Parathyroid adenoma (tissue), 2 donors: ENCODE measurements around the gene DAPP1.

Experiments
- H2AFZ ChIP-seq: fragments of 300-600 bp; sonication (generic); one replicate; pipeline ENCODE4 v1.7.0; 2017; ENCODE audit warnings: antibody characterized with exemption, mild to moderate bottlenecking
- H3K27ac ChIP-seq: fragments of 300-600 bp; sonication (generic); one replicate; pipeline ENCODE4 v1.7.0; 2017
- H3K27me3 ChIP-seq: fragments of 300-600 bp; sonication (generic); one replicate; pipeline ENCODE4 v1.7.0; 2017; ENCODE audit warnings: low read length; ENCODE audit not compliant: control insufficient read depth, insufficient read depth
- H3K36me3 ChIP-seq: fragments of 300-600 bp; sonication (generic); one replicate; pipeline ENCODE4 v1.7.0; 2017; ENCODE audit warnings: low read length; ENCODE audit not compliant: control insufficient read depth, insufficient read depth
- H3K4me1 ChIP-seq: fragments of 300-600 bp; sonication (generic); one replicate; pipeline ENCODE4 v1.7.0; 2017; ENCODE audit warnings: control low read depth
- H3K4me2 ChIP-seq: fragments of 300-600 bp; sonication (generic); one replicate; pipeline ENCODE4 v1.7.0; 2017; ENCODE audit warnings: low read length
- H3K4me3 ChIP-seq: fragments of 300-600 bp; sonication (generic); one replicate; pipeline ENCODE4 v1.7.0; 2017; ENCODE audit warnings: low read depth, low read length
- H3K79me2 ChIP-seq: fragments of 300-600 bp; sonication (generic); one replicate; pipeline ENCODE4 v1.7.0; 2017; ENCODE audit warnings: control low read depth
- H3K9ac ChIP-seq: fragments of 300-600 bp; sonication (generic); one replicate; pipeline ENCODE4 v1.7.0; 2017; ENCODE audit warnings: mild to moderate bottlenecking
- H3K9me3 ChIP-seq: fragments of 300-600 bp; sonication (generic); one replicate; pipeline ENCODE4 v1.7.0; 2017; ENCODE audit warnings: low read length; ENCODE audit not compliant: control insufficient read depth
- TF ChIP-seq, protein P1 (sequence below): fragments of 300-600 bp; sonication (generic); IDR thresholded peaks from one replicate; pipeline ENCODE4 v1.7.0; 2017; ENCODE audit warnings: antibody characterized with exemption, mild to moderate bottlenecking
- donor health status: primary hyperparathyroidism.

DAPP1 gene

GRCh38 chr4:99822734-99823133, 6.1 kb downstream of the DAPP1 start:
- H3K27me3 ChIP-seq, result no peaks in the 10 kb centered on the region
- no peaks in the 10 kb centered on the region for H3K4me1 ChIP-seq
- no peak overlapping the region for H3K4me2 ChIP-seq
- H3K36me3 ChIP-seq, result no peaks in the 10 kb centered on the region
- no peak overlapping the region for H3K4me3 ChIP-seq
- TF ChIP-seq, protein P1, sequence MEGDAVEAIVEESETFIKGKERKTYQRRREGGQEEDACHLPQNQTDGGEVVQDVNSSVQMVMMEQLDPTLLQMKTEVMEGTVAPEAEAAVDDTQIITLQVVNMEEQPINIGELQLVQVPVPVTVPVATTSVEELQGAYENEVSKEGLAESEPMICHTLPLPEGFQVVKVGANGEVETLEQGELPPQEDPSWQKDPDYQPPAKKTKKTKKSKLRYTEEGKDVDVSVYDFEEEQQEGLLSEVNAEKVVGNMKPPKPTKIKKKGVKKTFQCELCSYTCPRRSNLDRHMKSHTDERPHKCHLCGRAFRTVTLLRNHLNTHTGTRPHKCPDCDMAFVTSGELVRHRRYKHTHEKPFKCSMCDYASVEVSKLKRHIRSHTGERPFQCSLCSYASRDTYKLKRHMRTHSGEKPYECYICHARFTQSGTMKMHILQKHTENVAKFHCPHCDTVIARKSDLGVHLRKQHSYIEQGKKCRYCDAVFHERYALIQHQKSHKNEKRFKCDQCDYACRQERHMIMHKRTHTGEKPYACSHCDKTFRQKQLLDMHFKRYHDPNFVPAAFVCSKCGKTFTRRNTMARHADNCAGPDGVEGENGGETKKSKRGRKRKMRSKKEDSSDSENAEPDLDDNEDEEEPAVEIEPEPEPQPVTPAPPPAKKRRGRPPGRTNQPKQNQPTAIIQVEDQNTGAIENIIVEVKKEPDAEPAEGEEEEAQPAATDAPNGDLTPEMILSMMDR, result no peak
- H2AFZ ChIP-seq, result no peak overlapping the region
- no peaks in the 10 kb centered on the region for H3K79me2 ChIP-seq
- no peaks in the 10 kb centered on the region for H3K9me3 ChIP-seq
- H3K9ac ChIP-seq, result no peak overlapping the region
- no peak overlapping the region for H3K27ac ChIP-seq

DNA sequence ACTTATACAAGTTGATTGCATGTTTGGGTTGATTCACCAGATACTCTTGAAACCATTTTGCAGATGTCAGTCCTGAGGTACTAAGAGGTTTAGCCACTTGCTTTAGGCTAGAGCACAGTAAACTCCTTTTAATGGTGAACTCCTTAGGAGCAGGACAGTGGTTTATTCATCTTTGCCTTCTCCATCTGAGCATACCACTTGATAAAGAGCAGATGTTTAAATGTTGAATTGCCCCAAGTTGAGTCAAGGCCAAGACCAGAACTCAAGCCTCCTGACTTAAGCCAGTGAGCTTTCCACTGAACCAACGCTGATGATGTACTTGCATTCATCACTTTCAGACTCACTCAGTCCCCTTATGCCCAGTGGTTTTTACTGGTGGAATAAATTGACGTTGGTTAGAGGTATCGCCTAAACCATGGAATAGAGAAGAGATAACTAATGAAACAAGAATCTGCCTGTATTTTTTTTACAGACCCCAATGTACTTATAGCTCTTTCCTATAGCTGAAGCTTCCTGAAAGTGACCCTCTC, 7.5 kb downstream of the DAPP1 start:
- no peaks in the 10 kb centered on the region for H3K4me1 ChIP-seq

GRCh38 chr4:99825272-99825671, 8.6 kb downstream of the DAPP1 start:
- Histone ChIP-seq H3K27ac (no peak overlapping the region), H2AFZ (no peak overlapping the region), H3K4me1 (no peaks in the 10 kb centered on the region), H3K4me2 (no peak overlapping the region), H3K27me3 (no peaks in the 10 kb centered on the region), H3K36me3 (no peaks in the 10 kb centered on the region), H3K9me3 (no peaks in the 10 kb centered on the region), H3K79me2 (no peaks in the 10 kb centered on the region), H3K4me3 (no peak overlapping the region), H3K9ac (no peak overlapping the region)
- TF ChIP-seq, protein P1, result no peak

More for the DNA sequence above, 7.5 kb downstream of the DAPP1 start:
- TF ChIP-seq, protein P1, result no peak
- Histone ChIP-seq H3K9me3 (no peaks in the 10 kb centered on the region), H3K27me3 (no peaks in the 10 kb centered on the region), H3K4me2 (no peak overlapping the region), H3K79me2 (no peaks in the 10 kb centered on the region), H3K36me3 (no peaks in the 10 kb centered on the region), H3K9ac (no peak overlapping the region), H3K4me3 (no peak overlapping the region), H3K27ac (no peak overlapping the region), H2AFZ (no peak overlapping the region)

GRCh38 chr4:99826016-99826415, 9.4 kb downstream of the DAPP1 start:
- Histone ChIP-seq H3K4me3 (no peak overlapping the region), H3K27me3 (no peaks in the 10 kb centered on the region), H2AFZ (no peak overlapping the region), H3K4me2 (no peak overlapping the region), H3K27ac (no peak overlapping the region), H3K79me2 (no peaks in the 10 kb centered on the region), H3K9me3 (no peaks in the 10 kb centered on the region), H3K4me1 (no peaks in the 10 kb centered on the region), H3K9ac (no peak overlapping the region), H3K36me3 (no peaks in the 10 kb centered on the region)
- TF ChIP-seq, protein P1, result no peak

DNA sequence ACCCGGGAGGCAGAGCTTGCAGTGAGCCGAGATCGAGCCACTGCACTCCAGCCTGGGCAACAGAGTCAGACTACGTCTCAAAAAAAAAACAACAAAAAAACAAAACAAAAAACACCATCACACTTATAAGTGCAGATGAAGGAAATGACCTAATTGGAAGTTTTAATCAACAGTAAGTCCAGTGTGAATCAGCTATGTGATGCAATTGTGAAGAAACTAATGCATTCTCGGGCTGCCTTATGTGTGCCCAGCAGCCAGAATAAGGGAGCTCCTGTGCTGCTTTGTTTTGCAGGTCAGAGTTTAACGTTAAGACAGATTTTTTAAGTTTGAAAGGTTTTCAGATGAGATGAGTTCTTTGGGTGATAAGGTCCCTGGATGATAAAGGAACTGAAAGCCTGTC, 10.8 kb downstream of the DAPP1 start:
- Histone ChIP-seq H3K36me3 (no peaks in the 10 kb centered on the region), H3K9ac (no peak overlapping the region), H3K79me2 (no peaks in the 10 kb centered on the region), H3K4me2 (no peak overlapping the region), H3K27me3 (no peaks in the 10 kb centered on the region), H3K9me3 (no peaks in the 10 kb centered on the region), H3K27ac (no peak overlapping the region), H3K4me3 (no peak overlapping the region), H2AFZ (no peak overlapping the region), H3K4me1 (no peaks in the 10 kb centered on the region)
- TF ChIP-seq, protein P1, result no peak
